Panc1 (cell line): ENCODE measurements around the gene CFAP57. TPM values are rescaled to one million over a fixed set of nuclear protein-coding genes. Genes with fewer than 3 reads are reported as not detected.

Experiments
- ATAC-seq: fragments of 200-7000 bp; cut with Tn5 transposase; 2 replicates; pipeline ENCODE4 v1.9.1; 2020; ENCODE audit warnings: mild to moderate bottlenecking, moderate library complexity
- BruUV-seq: library from RNA; stranded (reverse); fragments of 400-500 nt; replicated peaks from 2 replicates; lab custom pipeline; 2021; lab: Mats Ljungman, UMichigan
- CTCF ChIA-PET: fragments of 300-600 bp; sonication (Branson Sonifier 250); formaldehyde crosslinking; loops from one replicate; lab custom pipeline; 2022; ENCODE audit warnings: antibody characterized with exemption; lab: Charles Lee
- POLR2A ChIA-PET: fragments of 300-600 bp; sonication (Branson Sonifier 250); formaldehyde crosslinking; loops from one replicate; lab custom pipeline; 2022; ENCODE audit warnings: antibody characterized with exemption; lab: Charles Lee
- DNase-seq: peaks from one replicate; pipeline ENCODE4 v3.0.0-alpha.2; 2010; ENCODE audit warnings: low read depth, low spot score
- H3K27ac ChIP-seq: 2 replicates; pipeline ENCODE4 v1.5.1; 2011; ENCODE audit warnings: mild to moderate bottlenecking, low read length, inconsistent platforms
- H3K27me3 ChIP-seq: fragments of 200-500 bp; sonication (Bioruptor generic); 2 replicates; pipeline ENCODE4 v1.6.0; 2014; ENCODE audit warnings: low read length, inconsistent platforms; ENCODE audit not compliant: control insufficient read depth, insufficient read depth
- H3K36me3 ChIP-seq: fragments of 200-500 bp; sonication (Bioruptor generic); 2 replicates; pipeline ENCODE4 v1.5.1; 2014; ENCODE audit warnings: inconsistent platforms, mild to moderate bottlenecking, low read length, moderate library complexity; ENCODE audit not compliant: control insufficient read depth, insufficient read depth
- H3K4me1 ChIP-seq: 2 replicates; pipeline ENCODE4 v1.5.1; 2011; ENCODE audit warnings: inconsistent platforms, mild to moderate bottlenecking, low read length, moderate library complexity; ENCODE audit not compliant: control insufficient read depth, insufficient read depth
- H3K4me3 ChIP-seq, 2 experiments: 2 replicates each; pipeline ENCODE4 v1.5.1; 2011 to 2012; ENCODE audit warnings: low read depth in 2 of 2, low read length in 2 of 2, mild to moderate bottlenecking in 2 of 2, inconsistent platforms in 1 of 2, moderate library complexity in 1 of 2
- H3K9me3 ChIP-seq: fragments of 200-500 bp; sonication (Bioruptor generic); 2 replicates; pipeline ENCODE4 v1.5.1; 2014; ENCODE audit warnings: low read depth, mild to moderate bottlenecking, inconsistent platforms, low read length, moderate library complexity; ENCODE audit not compliant: control insufficient read depth, insufficient read depth
- CTCF ChIP-seq: fragments of 450-650 bp; IDR thresholded peaks from 2 replicates; pipeline ENCODE4 v1.5.1; 2017; ENCODE audit warnings: mild to moderate bottlenecking
- POLR2AphosphoS5 ChIP-seq: IDR thresholded peaks from 2 replicates; pipeline ENCODE4 v1.6.1; 2012; ENCODE audit warnings: mild to moderate bottlenecking, low read depth, low read length, moderate library complexity
- REST ChIP-seq, 2 experiments: IDR thresholded peaks; 2 replicates each; pipeline ENCODE4 v1.6.1; 2011 to 2012; ENCODE audit warnings: low read depth in 2 of 2, control low read depth in 1 of 2, low read length in 1 of 2, mild to moderate bottlenecking in 1 of 2, moderate library complexity in 1 of 2; ENCODE audit not compliant: insufficient read depth in 1 of 2
- SIN3A ChIP-seq: IDR thresholded peaks from 2 replicates; pipeline ENCODE4 v1.6.1; 2012; ENCODE audit warnings: low read depth, mild to moderate bottlenecking, low read length, moderate library complexity, borderline replicate concordance; ENCODE audit not compliant: insufficient read depth
- TCF7L2 ChIP-seq: IDR thresholded peaks from 2 replicates; pipeline ENCODE4 v1.6.1; 2011; ENCODE audit warnings: mild to moderate bottlenecking, low read depth, low read length, inconsistent platforms
- in situ Hi-C: cut with HindIII; loops from 2 replicates; pipeline ENCODE4 v1.10.0; 2016; ENCODE audit warnings: low sequenced_read_pairs, low pct_unique_long_range_greater_than_20kb
- intact Hi-C: fragments of 100-400 bp; cut with micrococcal nuclease; formaldehyde crosslinking; loops from one replicate; pipeline ENCODE4 v1.10.0; 2022; ENCODE audit not compliant: unreplicated experiment
- total RNA-seq: library from RNA; stranded (reverse); gene quantifications from one replicate; pipeline ENCODE4 v1.2.1, GENCODE V29; 2021; ENCODE audit not compliant: unreplicated experiment

The CFAP57 gene
- total RNA-seq, 1 experiment from 2014 or later: 0.69 TPM

- CTCF ChIA-PET: interaction anchor here (0.5 to 1.6 kb wide), 9 partner anchors 40 to 536 kb away, joined by 3 to 23 read pairs (median 3); partner anchors contain the start of genes CFAP57, EBNA1BP2, ELOVL1 and KDM4A
- intact Hi-C loops: loop anchor here (5.0 kb wide), 1 partner anchor 185 kb away; no protein-coding TSS in a partner anchor
- BruUV-seq: no TSS peak
- POLR2A ChIA-PET: no interaction called here
- H3K9me3 ChIP-seq: no peaks in the 10 kb centered on the region
- peak overlapping the region; percentile 10; the same call in 1 of the 2 replicates for H3K27ac ChIP-seq
- TF ChIP-seq CTCF: peak; percentile 94
- TF ChIP-seq TCF7L2: no peak
- TF ChIP-seq SIN3A: no peak
- no peak for TF ChIP-seq POLR2AphosphoS5
- no peak for TF ChIP-seq REST (IDR thresholded peaks at IDR 0.05; ENCODE audit: insufficient read depth in 1 of 2, low read depth in 2 of 2, low read length in 1 of 2)
- ATAC-seq: peak; percentile 94
- 0 out of 2 replicates have a peak, but pooled peaks cover 3% of the 10 kb centered on the region for H3K4me1 ChIP-seq
- no peaks in the 10 kb centered on the region for H3K36me3 ChIP-seq
- in situ Hi-C loops: no loop called here
- no peaks in the 10 kb centered on the region for H3K27me3 ChIP-seq
- no peak overlapping the region for H3K4me3 ChIP-seq
- peak; percentile 58 for DNase-seq
Observed at GRCh38 chr1:43227143-43227764, 55.1 kb downstream of the CFAP57 start.

GRCh38 chr1:43229826-43230780, 58.0 kb downstream of the CFAP57 start:
- H3K4me1 ChIP-seq: 0 out of 2 replicates have a peak, but pooled peaks cover 3% of the 10 kb centered on the region
- H3K27ac ChIP-seq: no peak overlapping the region
- H3K27me3 ChIP-seq: no peaks in the 10 kb centered on the region
- ATAC-seq (no peak), DNase-seq (no peak)
- BruUV-seq: no TSS peak
- TF ChIP-seq CTCF (no peak), REST (IDR thresholded peaks at IDR 0.05; ENCODE audit: insufficient read depth in 1 of 2, low read depth in 2 of 2, low read length in 1 of 2) (no peak)
- H3K36me3 ChIP-seq: no peaks in the 10 kb centered on the region
- H3K4me3 ChIP-seq: no peak overlapping the region
- intact Hi-C loops (loop anchor here (5.0 kb wide), 1 partner anchor 182 kb away; no protein-coding TSS in a partner anchor), in situ Hi-C loops (no loop called here)
- CTCF ChIA-PET: no interaction called here
- POLR2A ChIA-PET: no interaction called here
- H3K9me3 ChIP-seq: no peaks in the 10 kb centered on the region
